HG03095 (cell line): ENCODE results near the gene KRTAP1-5.
"Not testable (repeated sequence)": the region's sequence is repeated elsewhere in the genome, so short reads cannot be mapped to it uniquely, and the experiment has no call there.

ENCODE experiments used
- ATAC-seq: cut with Tn5 transposase; IDR thresholded peaks from one replicate; pipeline ENCODE4 v1.9.1; 2021; ENCODE audit warnings: moderate library complexity; ENCODE audit not compliant: unreplicated experiment

The KRTAP1-5 gene

GRCh38 chr17:41009301-41009760 lies 17.7 kb downstream of the KRTAP1-5 start:
- ATAC-seq, result no peak

- ATAC-seq, result no peak
Observed at GRCh38 chr17:41008811-41009210, 18.2 kb downstream of the KRTAP1-5 start, which contains the start of gene KRTAP3-1. Gene KRTAP3-1 (minus strand): TSS chr17:41009128. CDS start chr17:41009074, 54 bp downstream.

GRCh38 chr17:41004397-41004796 lies 22.6 kb downstream of the KRTAP1-5 start:
- no peak for ATAC-seq

- ATAC-seq, result no peak
Observed at GRCh38 chr17:41003926-41004325, 23.1 kb downstream of the KRTAP1-5 start.

- no peak for ATAC-seq
Observed at GRCh38 chr17:41002814-41003213, 24.2 kb downstream of the KRTAP1-5 start.

- ATAC-seq, result no peak
Observed at GRCh38 chr17:41001795-41002194, 25.2 kb downstream of the KRTAP1-5 start.

GRCh38 chr17:40999563-40999962 lies 27.4 kb downstream of the KRTAP1-5 start, which contains the start of gene KRTAP3-2:
Gene KRTAP3-2 (minus strand): TSS chr17:40999906. CDS start chr17:40999853, 53 bp downstream.
- not testable (repeated sequence) for ATAC-seq

GRCh38 chr17:40997361-40997760 lies 29.6 kb downstream of the KRTAP1-5 start:
- ATAC-seq, result no peak

- ATAC-seq, result no peak
Observed at GRCh38 chr17:40996829-40997228, 30.2 kb downstream of the KRTAP1-5 start.

- no peak for ATAC-seq
Observed at GRCh38 chr17:40995116-40995515, 31.9 kb downstream of the KRTAP1-5 start.

GRCh38 chr17:40993839-40994238 lies 33.2 kb downstream of the KRTAP1-5 start, which contains the start of gene KRTAP3-3:
Gene KRTAP3-3 (minus strand): TSS chr17:40994164. CDS start chr17:40994097, 67 bp downstream.
- ATAC-seq, result no peak

GRCh38 chr17:40993084-40993483 lies 33.9 kb downstream of the KRTAP1-5 start:
- no peak for ATAC-seq

GRCh38 chr17:40992666-40993065 lies 34.3 kb downstream of the KRTAP1-5 start:
- no peak for ATAC-seq

- ATAC-seq, result no peak
Observed at GRCh38 chr17:40986920-40987319, 40.1 kb downstream of the KRTAP1-5 start.

- no peak for ATAC-seq
Observed at GRCh38 chr17:40984226-40984625, 42.8 kb downstream of the KRTAP1-5 start, which contains the start of gene KRT40. Gene KRT40 (minus strand): TSS chr17:40984326. CDS start chr17:40984273, 53 bp downstream.

GRCh38 chr17:40981115-40981514 lies 45.9 kb downstream of the KRTAP1-5 start:
- no peak for ATAC-seq

GRCh38 chr17:40980596-40980995 lies 46.4 kb downstream of the KRTAP1-5 start:
- ATAC-seq, result no peak

- ATAC-seq, result no peak
Observed at GRCh38 chr17:40980117-40980516, 46.9 kb downstream of the KRTAP1-5 start.

GRCh38 chr17:40978575-40979151 lies 48.3 kb downstream of the KRTAP1-5 start:
- ATAC-seq, result no peak
